ENCODE measurements around the gene HMGN1.

Gene HMGN1

GRCh38 chr21:39339231-39339630 lies 9.7 kb downstream of the HMGN1 start:
- H3K4me1 Mint-ChIP-seq (ENCODE audit: low read depth in 2 of 2), result no peaks in the 10 kb centered on the region
- no peaks in the 10 kb centered on the region for H3K27me3 Mint-ChIP-seq
- peaks cover 28% of the 10 kb centered on the region for H3K36me3 Mint-ChIP-seq (ENCODE audit: insufficient read depth)
- no peaks in the 10 kb centered on the region for H3K9me3 Mint-ChIP-seq
- DNase-seq (no peak), ATAC-seq (replicated peaks) (no peak)
- no peak overlapping the region for H3K27ac Mint-ChIP-seq
- no peak overlapping the region for H3K4me3 Mint-ChIP-seq

GRCh38 chr21:39336457-39337008 lies 12.4 kb downstream of the HMGN1 start:
- no peak for ATAC-seq (replicated peaks)
- no peaks in the 10 kb centered on the region for H3K4me1 Mint-ChIP-seq (ENCODE audit: low read depth in 2 of 2)
- no peak overlapping the region for H3K27ac Mint-ChIP-seq
- H3K9me3 Mint-ChIP-seq, result no peaks in the 10 kb centered on the region
- no peak overlapping the region for H3K4me3 Mint-ChIP-seq
- no peak for DNase-seq
- H3K27me3 Mint-ChIP-seq, result no peaks in the 10 kb centered on the region
- peaks cover 2% of the 10 kb centered on the region for H3K36me3 Mint-ChIP-seq (ENCODE audit: insufficient read depth)

- ATAC-seq (replicated peaks), result no peak
- H3K9me3 Mint-ChIP-seq, result no peaks in the 10 kb centered on the region
Measured at GRCh38 chr21:39334611-39335010, 14.3 kb downstream of the HMGN1 start.

GRCh38 chr21:39332175-39332574 lies 16.7 kb downstream of the HMGN1 start:
- ATAC-seq (replicated peaks), result no peak
- Mint-ChIP-seq H3K4me3 (no peak overlapping the region), H3K9me3 (no peaks in the 10 kb centered on the region), H3K27me3 (peaks cover 2 to 9% of the 10 kb centered on the region in 2 donors), H3K4me1 (ENCODE audit: low read depth in 2 of 2) (no peaks in the 10 kb centered on the region), H3K36me3 (ENCODE audit: insufficient read depth) (no peaks in the 10 kb centered on the region), H3K27ac (no peak overlapping the region)
- no peak for DNase-seq

More at GRCh38 chr21:39334611-39335010, 14.3 kb downstream of the HMGN1 start:
- Mint-ChIP-seq H3K27ac (no peak overlapping the region), H3K4me1 (ENCODE audit: low read depth in 2 of 2) (no peaks in the 10 kb centered on the region), H3K4me3 (no peak overlapping the region), H3K27me3 (peaks cover 0 to 3% of the 10 kb centered on the region in 2 donors), H3K36me3 (ENCODE audit: insufficient read depth) (no peaks in the 10 kb centered on the region)
- no peak for DNase-seq

- Mint-ChIP-seq H3K27ac (no peak overlapping the region), H3K9me3 (no peaks in the 10 kb centered on the region), H3K4me3 (no peak overlapping the region), H3K36me3 (ENCODE audit: insufficient read depth) (no peaks in the 10 kb centered on the region), H3K4me1 (ENCODE audit: low read depth in 2 of 2) (no peaks in the 10 kb centered on the region), H3K27me3 (peaks cover 13 to 22% of the 10 kb centered on the region in 2 donors)
- no peak for ATAC-seq (replicated peaks)
- DNase-seq, result no peak
Measured at GRCh38 chr21:39330001-39330400, 18.9 kb downstream of the HMGN1 start.

- Mint-ChIP-seq H3K4me3 (no peak overlapping the region), H3K36me3 (ENCODE audit: insufficient read depth) (no peaks in the 10 kb centered on the region), H3K9me3 (no peaks in the 10 kb centered on the region), H3K4me1 (ENCODE audit: low read depth in 2 of 2) (no peaks in the 10 kb centered on the region), H3K27me3 (peaks cover 13 to 29% of the 10 kb centered on the region in 2 donors), H3K27ac (no peak overlapping the region)
- ATAC-seq (replicated peaks) (no peak), DNase-seq (no peak)
Measured at GRCh38 chr21:39327727-39328126, 21.2 kb downstream of the HMGN1 start.

- Mint-ChIP-seq H3K27me3 (peaks cover 13 to 29% of the 10 kb centered on the region in 2 donors), H3K9me3 (no peaks in the 10 kb centered on the region), H3K4me1 (ENCODE audit: low read depth in 2 of 2) (no peaks in the 10 kb centered on the region), H3K27ac (no peak overlapping the region), H3K36me3 (ENCODE audit: insufficient read depth) (no peaks in the 10 kb centered on the region), H3K4me3 (no peak overlapping the region)
- ATAC-seq (replicated peaks) (no peak), DNase-seq (no peak)
Measured at GRCh38 chr21:39326607-39327307, 22.1 kb downstream of the HMGN1 start.

GRCh38 chr21:39325458-39325857 lies 23.4 kb downstream of the HMGN1 start:
- H3K27ac Mint-ChIP-seq, result no peak overlapping the region
- no peak for ATAC-seq (replicated peaks)
- H3K4me1 Mint-ChIP-seq (ENCODE audit: low read depth in 2 of 2), result no peaks in the 10 kb centered on the region

GRCh38 chr21:39321424-39321823 lies 27.5 kb downstream of the HMGN1 start:
- Mint-ChIP-seq H3K9me3 (no peaks in the 10 kb centered on the region), H3K4me3 (no peak overlapping the region), H3K36me3 (ENCODE audit: insufficient read depth) (no peaks in the 10 kb centered on the region), H3K27me3 (peaks cover 3 to 13% of the 10 kb centered on the region in 2 donors), H3K27ac (no peak overlapping the region), H3K4me1 (ENCODE audit: low read depth in 2 of 2) (no peaks in the 10 kb centered on the region)
- DNase-seq (no peak), ATAC-seq (replicated peaks) (no peak)

More at GRCh38 chr21:39325458-39325857, 23.4 kb downstream of the HMGN1 start:
- DNase-seq, result no peak
- Mint-ChIP-seq H3K36me3 (ENCODE audit: insufficient read depth) (no peaks in the 10 kb centered on the region), H3K27me3 (peaks cover 13 to 29% of the 10 kb centered on the region in 2 donors), H3K9me3 (no peaks in the 10 kb centered on the region), H3K4me3 (no peak overlapping the region)

GRCh38 chr21:39319814-39320332 lies 29.0 kb downstream of the HMGN1 start:
- peaks cover 5 to 8% of the 10 kb centered on the region in 2 donors for H3K4me1 Mint-ChIP-seq (ENCODE audit: low read depth in 2 of 2)
- no peak for ATAC-seq (replicated peaks)
- no peak for DNase-seq
- no peaks in the 10 kb centered on the region for H3K9me3 Mint-ChIP-seq
- peaks cover 0 to 6% of the 10 kb centered on the region in 2 donors for H3K27me3 Mint-ChIP-seq
- no peaks in the 10 kb centered on the region for H3K36me3 Mint-ChIP-seq (ENCODE audit: insufficient read depth)
- H3K27ac Mint-ChIP-seq, result no peak overlapping the region
- H3K4me3 Mint-ChIP-seq, result no peak overlapping the region

GRCh38 chr21:39319251-39319756 lies 29.6 kb downstream of the HMGN1 start:
- Mint-ChIP-seq H3K27me3 (peaks cover 0 to under 1% of the 10 kb centered on the region in 2 donors), H3K9me3 (no peaks in the 10 kb centered on the region), H3K4me1 (ENCODE audit: low read depth in 2 of 2) (peaks cover 9 to 11% of the 10 kb centered on the region in 2 donors), H3K4me3 (no peak overlapping the region), H3K27ac (no peak overlapping the region), H3K36me3 (ENCODE audit: insufficient read depth) (peaks cover 4% of the 10 kb centered on the region)
- ATAC-seq (replicated peaks) (no peak), DNase-seq (no peak)

- DNase-seq (no peak), ATAC-seq (replicated peaks) (no peak)
- Mint-ChIP-seq H3K9me3 (no peaks in the 10 kb centered on the region), H3K27ac (no peak overlapping the region), H3K27me3 (no peaks in the 10 kb centered on the region), H3K36me3 (ENCODE audit: insufficient read depth) (peaks cover 12% of the 10 kb centered on the region), H3K4me3 (no peak overlapping the region), H3K4me1 (ENCODE audit: low read depth in 2 of 2) (peaks cover 11 to 14% of the 10 kb centered on the region in 2 donors)
Measured at GRCh38 chr21:39318091-39318959, 30.6 kb downstream of the HMGN1 start.

All from effector memory CD8-positive, alpha-beta T cell (primary cell).